Lower leg skin (tissue), 3 donors: Measurements from ENCODE around the gene NCOA4.

Source experiments
- POLR2A ChIP-seq, 2 donors: fragments of 450-650 bp; IDR thresholded peaks; one replicate each; pipeline ENCODE4 v1.6.1; 2016 to 2017; ENCODE audit warnings: antibody characterized with exemption in 2 of 2, mild to moderate bottlenecking in 1 of 2, moderate library complexity in 1 of 2
- TF ChIP-seq, protein P1 (sequence below), 3 donors: fragments of 450-650 bp; IDR thresholded peaks; one replicate each; pipeline ENCODE4 v1.5.1; 2016; ENCODE audit warnings: antibody characterized with exemption in 3 of 3, mild to moderate bottlenecking in 3 of 3, moderate library complexity in 2 of 3

DNA sequence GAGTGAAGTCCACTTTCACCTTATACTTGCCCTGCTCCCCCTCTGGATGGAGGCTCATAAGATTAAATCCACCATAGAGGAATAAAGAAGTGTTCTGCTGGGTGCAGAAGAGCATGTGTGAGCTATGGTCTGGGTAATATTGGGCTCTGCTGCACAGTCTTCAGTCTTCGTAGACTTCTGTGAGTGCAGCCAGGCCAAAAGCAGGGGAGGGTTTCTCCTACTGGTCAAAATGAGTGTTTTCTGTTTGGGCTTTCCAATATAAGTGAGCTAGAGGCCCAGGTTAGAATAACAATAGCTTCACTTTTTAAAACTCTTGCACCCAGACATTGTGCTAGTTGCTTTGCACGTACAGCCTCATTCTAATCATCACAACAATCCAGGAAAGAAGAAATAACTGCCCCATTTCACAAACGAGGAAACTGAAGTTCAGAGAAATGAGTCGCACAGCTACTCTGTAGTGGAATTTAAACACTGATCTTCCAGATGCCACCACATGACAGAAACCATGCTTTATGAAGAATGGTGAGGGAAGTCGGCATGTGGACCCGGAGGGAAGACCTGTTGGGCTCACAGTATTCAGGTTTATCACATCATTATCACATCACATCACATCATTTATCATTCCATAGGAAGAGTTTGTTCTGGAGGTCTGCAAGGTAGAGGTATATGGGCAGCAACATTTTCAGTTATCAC, 39.5 kb upstream of the NCOA4 start:
- TF ChIP-seq, protein P1, sequence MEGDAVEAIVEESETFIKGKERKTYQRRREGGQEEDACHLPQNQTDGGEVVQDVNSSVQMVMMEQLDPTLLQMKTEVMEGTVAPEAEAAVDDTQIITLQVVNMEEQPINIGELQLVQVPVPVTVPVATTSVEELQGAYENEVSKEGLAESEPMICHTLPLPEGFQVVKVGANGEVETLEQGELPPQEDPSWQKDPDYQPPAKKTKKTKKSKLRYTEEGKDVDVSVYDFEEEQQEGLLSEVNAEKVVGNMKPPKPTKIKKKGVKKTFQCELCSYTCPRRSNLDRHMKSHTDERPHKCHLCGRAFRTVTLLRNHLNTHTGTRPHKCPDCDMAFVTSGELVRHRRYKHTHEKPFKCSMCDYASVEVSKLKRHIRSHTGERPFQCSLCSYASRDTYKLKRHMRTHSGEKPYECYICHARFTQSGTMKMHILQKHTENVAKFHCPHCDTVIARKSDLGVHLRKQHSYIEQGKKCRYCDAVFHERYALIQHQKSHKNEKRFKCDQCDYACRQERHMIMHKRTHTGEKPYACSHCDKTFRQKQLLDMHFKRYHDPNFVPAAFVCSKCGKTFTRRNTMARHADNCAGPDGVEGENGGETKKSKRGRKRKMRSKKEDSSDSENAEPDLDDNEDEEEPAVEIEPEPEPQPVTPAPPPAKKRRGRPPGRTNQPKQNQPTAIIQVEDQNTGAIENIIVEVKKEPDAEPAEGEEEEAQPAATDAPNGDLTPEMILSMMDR (IDR thresholded peaks at IDR 0.05): no peak
- no peak for TF ChIP-seq POLR2A (IDR thresholded peaks at IDR 0.05)
